ENCODE data around the gene DZIP1L. TPM values are rescaled to one million over a fixed set of nuclear protein-coding genes. Genes with fewer than 3 reads are reported as not detected.

DZIP1L gene
- total RNA-seq, 2 experiments from 2014 or later: not detected

- H3K9me3 Mint-ChIP-seq: no peaks in the 10 kb centered on the region
- H3K4me3 Mint-ChIP-seq: no peak overlapping the region
- no peaks in the 10 kb centered on the region for H3K9me3 ChIP-seq (ENCODE audit: control insufficient read depth in 1 of 2, insufficient read depth in 1 of 2, low read length in 2 of 2)
- no peak overlapping the region for H3K27ac ChIP-seq (ENCODE audit: low read depth in 1 of 2, low read length in 2 of 2)
- intact Hi-C loops (cut with DNase I, micrococcal nuclease): no loop called here
- no peaks in the 10 kb centered on the region for H3K36me3 ChIP-seq (ENCODE audit: insufficient read depth, low read length)
- DNase-seq (no peak), ATAC-seq (ENCODE audit: poor library complexity) (no peak)
- H3K27me3 Mint-ChIP-seq: no peaks in the 10 kb centered on the region
- TF ChIP-seq, protein P1, sequence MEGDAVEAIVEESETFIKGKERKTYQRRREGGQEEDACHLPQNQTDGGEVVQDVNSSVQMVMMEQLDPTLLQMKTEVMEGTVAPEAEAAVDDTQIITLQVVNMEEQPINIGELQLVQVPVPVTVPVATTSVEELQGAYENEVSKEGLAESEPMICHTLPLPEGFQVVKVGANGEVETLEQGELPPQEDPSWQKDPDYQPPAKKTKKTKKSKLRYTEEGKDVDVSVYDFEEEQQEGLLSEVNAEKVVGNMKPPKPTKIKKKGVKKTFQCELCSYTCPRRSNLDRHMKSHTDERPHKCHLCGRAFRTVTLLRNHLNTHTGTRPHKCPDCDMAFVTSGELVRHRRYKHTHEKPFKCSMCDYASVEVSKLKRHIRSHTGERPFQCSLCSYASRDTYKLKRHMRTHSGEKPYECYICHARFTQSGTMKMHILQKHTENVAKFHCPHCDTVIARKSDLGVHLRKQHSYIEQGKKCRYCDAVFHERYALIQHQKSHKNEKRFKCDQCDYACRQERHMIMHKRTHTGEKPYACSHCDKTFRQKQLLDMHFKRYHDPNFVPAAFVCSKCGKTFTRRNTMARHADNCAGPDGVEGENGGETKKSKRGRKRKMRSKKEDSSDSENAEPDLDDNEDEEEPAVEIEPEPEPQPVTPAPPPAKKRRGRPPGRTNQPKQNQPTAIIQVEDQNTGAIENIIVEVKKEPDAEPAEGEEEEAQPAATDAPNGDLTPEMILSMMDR (IDR thresholded peaks at IDR 0.05): no peak
- no peak overlapping the region for H3K27ac Mint-ChIP-seq
- H3K4me3 ChIP-seq (ENCODE audit: low read length): no peak overlapping the region
- POLR2A ChIA-PET: no interaction called here
- no peaks in the 10 kb centered on the region for H3K4me1 ChIP-seq (ENCODE audit: insufficient read depth, low read length)
- no peaks in the 10 kb centered on the region for H3K4me1 Mint-ChIP-seq (ENCODE audit: low read depth)
- H3K27me3 ChIP-seq (ENCODE audit: control insufficient read depth in 1 of 2, insufficient read depth in 2 of 2, low read length in 2 of 2): no peaks in the 10 kb centered on the region
- H3K36me3 Mint-ChIP-seq (ENCODE audit: low read depth): no peaks in the 10 kb centered on the region
- CTCF ChIA-PET: interaction anchor here (1.1 kb wide), 1 partner anchor 9 kb away, joined by 3 read pairs; no protein-coding TSS in a partner anchor
These were observed 52.0 kb downstream of the DZIP1L start for GRCh38 chr3:138063416-138063815.

- ChIA-PET CTCF (interaction anchor here (1.1 kb wide), 1 partner anchor 9 kb away, joined by 3 read pairs; no protein-coding TSS in a partner anchor), POLR2A (no interaction called here)
- no peak for DNase-seq
These were observed 52.8 kb downstream of the DZIP1L start for GRCh38 chr3:138062626-138063025.

DNA sequence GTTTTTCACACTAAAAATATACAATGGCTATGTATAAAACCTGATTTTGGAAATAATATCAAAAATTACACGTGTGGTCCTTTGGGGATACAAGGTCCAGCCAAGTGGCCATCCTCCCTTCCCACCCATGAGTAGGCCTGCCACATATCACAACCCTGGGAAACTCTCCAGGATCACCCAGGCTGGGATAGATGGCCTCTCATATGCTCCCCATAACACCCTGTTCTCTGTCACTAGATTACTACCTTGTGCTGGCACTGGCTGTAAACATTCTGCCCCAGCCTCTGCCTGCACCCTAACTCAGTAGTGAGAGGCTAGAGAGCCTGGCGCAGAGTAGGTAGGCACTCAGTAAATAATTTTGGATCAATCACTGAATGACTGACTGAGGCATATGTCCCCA, 53.4 kb downstream of the DZIP1L start:
- POLR2A ChIA-PET: no interaction called here

More at GRCh38 chr3:138062626-138063025, 52.8 kb downstream of the DZIP1L start:
- no peaks in the 10 kb centered on the region for H3K36me3 Mint-ChIP-seq (ENCODE audit: low read depth)
- no peaks in the 10 kb centered on the region for H3K4me1 Mint-ChIP-seq (ENCODE audit: low read depth)
- Histone ChIP-seq H3K27ac (ENCODE audit: low read depth in 1 of 2, low read length in 2 of 2) (no peak overlapping the region), H3K27me3 (ENCODE audit: control insufficient read depth in 1 of 2, insufficient read depth in 2 of 2, low read length in 2 of 2) (no peaks in the 10 kb centered on the region), H3K36me3 (ENCODE audit: insufficient read depth, low read length) (no peaks in the 10 kb centered on the region), H3K4me1 (ENCODE audit: insufficient read depth, low read length) (no peaks in the 10 kb centered on the region), H3K9me3 (ENCODE audit: control insufficient read depth in 1 of 2, insufficient read depth in 1 of 2, low read length in 2 of 2) (no peaks in the 10 kb centered on the region), H3K4me3 (ENCODE audit: low read length) (no peak overlapping the region)
- no peaks in the 10 kb centered on the region for H3K27me3 Mint-ChIP-seq
- no peak overlapping the region for H3K4me3 Mint-ChIP-seq
- no peak for ATAC-seq (ENCODE audit: poor library complexity)
- no peaks in the 10 kb centered on the region for H3K9me3 Mint-ChIP-seq
- H3K27ac Mint-ChIP-seq: no peak overlapping the region
- TF ChIP-seq, protein P1 (IDR thresholded peaks at IDR 0.05): no peak
- intact Hi-C loops (cut with DNase I, micrococcal nuclease): no loop called here

More for the DNA sequence above, 53.4 kb downstream of the DZIP1L start:
- Mint-ChIP-seq H3K4me3 (no peak overlapping the region), H3K4me1 (ENCODE audit: low read depth) (no peaks in the 10 kb centered on the region), H3K27ac (no peak overlapping the region), H3K36me3 (ENCODE audit: low read depth) (no peaks in the 10 kb centered on the region), H3K9me3 (no peaks in the 10 kb centered on the region), H3K27me3 (no peaks in the 10 kb centered on the region)
- no peaks in the 10 kb centered on the region for H3K4me1 ChIP-seq (ENCODE audit: insufficient read depth, low read length)
- no peaks in the 10 kb centered on the region for H3K36me3 ChIP-seq (ENCODE audit: insufficient read depth, low read length)
- ATAC-seq (ENCODE audit: poor library complexity) (no peak), DNase-seq (no peak)
- TF ChIP-seq, protein P1 (IDR thresholded peaks at IDR 0.05): no peak
- no peak overlapping the region for H3K27ac ChIP-seq (ENCODE audit: low read depth in 1 of 2, low read length in 2 of 2)
- intact Hi-C loops (cut with DNase I, micrococcal nuclease): no loop called here
- CTCF ChIA-PET: no interaction called here
- H3K4me3 ChIP-seq (ENCODE audit: low read length): no peak overlapping the region
- H3K9me3 ChIP-seq (ENCODE audit: control insufficient read depth in 1 of 2, insufficient read depth in 1 of 2, low read length in 2 of 2): no peaks in the 10 kb centered on the region
- H3K27me3 ChIP-seq (ENCODE audit: control insufficient read depth in 1 of 2, insufficient read depth in 2 of 2, low read length in 2 of 2): no peaks in the 10 kb centered on the region

All from CD4-positive, alpha-beta T cell (primary cell).